Cardiac septum (tissue), 1 donor: ENCODE results near the gene MPL. TPM values are rescaled to one million over a fixed set of nuclear protein-coding genes. Genes with fewer than 3 reads are reported as not detected.

Experiments
- DNase-seq: peaks from one replicate; pipeline ENCODE4 v3.0.0-alpha.2; 2020; ENCODE audit warnings: low spot score
- intact Hi-C: fragments of 100-400 bp; cut with DNase I; formaldehyde crosslinking; loops from one replicate; pipeline ENCODE4 v1.14.0; 2022
- long read RNA-seq: library from polyadenylated mRNA; unstranded; transcript quantifications from one replicate; pipeline ENCODE4 v2.0.0, GENCODE V29; 2021
- total RNA-seq: library from RNA; stranded (reverse); fragmentation: NEBNext Ultra II Directional; extraction: Animal tissue kit (Norgen Biotek cat#: 25700); gene quantifications from one replicate; pipeline ENCODE4 v1.2.1, GENCODE V29; 2021
- donor health status: DM: no; HTN: no; CAD: no.

MPL gene
- 1.6 TPM for total RNA-seq
- long read RNA-seq, partial matches to known transcripts: 0 of 1 reads
- long read RNA-seq, other reads (novel, unspliced or antisense): 1 of 1 reads

- peak; percentile 47 for DNase-seq
- intact Hi-C loops: no loop called here
Observed at GRCh38 chr1:43337588-43337987, at the start of gene MPL. MPL (plus strand) TSS chr1:43337818; CDS start chr1:43337849, 31 bp downstream.

- intact Hi-C loops: no loop called here
- no peak for DNase-seq
Observed at GRCh38 chr1:43288058-43288784, 49.4 kb upstream of the MPL start.

- DNase-seq: no peak
- intact Hi-C loops: no loop called here
Observed at GRCh38 chr1:43288785-43289706, 48.6 kb upstream of the MPL start.

DNA sequence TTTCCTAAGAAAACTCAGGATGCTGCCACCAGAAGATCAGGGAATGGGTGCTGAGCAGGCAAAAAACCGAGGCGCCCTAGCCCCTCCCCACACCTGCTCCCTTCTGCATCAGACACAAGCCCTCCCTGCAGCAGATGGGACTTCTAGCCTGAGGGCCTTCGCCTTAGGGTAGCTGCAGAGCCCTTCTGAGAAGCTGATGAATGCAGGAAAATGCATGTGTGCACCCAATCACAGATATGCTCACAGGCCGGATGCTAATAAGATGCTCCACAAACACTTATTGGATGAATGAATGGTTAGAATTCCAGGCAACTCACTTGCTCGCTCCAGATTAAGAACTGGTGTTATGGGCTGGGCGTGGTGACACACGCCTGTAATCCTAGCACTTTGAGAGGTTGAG lies 45.4 kb upstream of the MPL start:
- intact Hi-C loops: no loop called here

GRCh38 chr1:43292679-43293078 lies 44.9 kb upstream of the MPL start:
- intact Hi-C loops: no loop called here
- DNase-seq: no peak

More for the DNA sequence above, 45.4 kb upstream of the MPL start:
- no peak for DNase-seq

- intact Hi-C loops: no loop called here
Observed at GRCh38 chr1:43293176-43293575, 44.4 kb upstream of the MPL start.

GRCh38 chr1:43293896-43294760 lies 43.5 kb upstream of the MPL start:
- DNase-seq: no peak

More at GRCh38 chr1:43293176-43293575, 44.4 kb upstream of the MPL start:
- no peak for DNase-seq

DNA sequence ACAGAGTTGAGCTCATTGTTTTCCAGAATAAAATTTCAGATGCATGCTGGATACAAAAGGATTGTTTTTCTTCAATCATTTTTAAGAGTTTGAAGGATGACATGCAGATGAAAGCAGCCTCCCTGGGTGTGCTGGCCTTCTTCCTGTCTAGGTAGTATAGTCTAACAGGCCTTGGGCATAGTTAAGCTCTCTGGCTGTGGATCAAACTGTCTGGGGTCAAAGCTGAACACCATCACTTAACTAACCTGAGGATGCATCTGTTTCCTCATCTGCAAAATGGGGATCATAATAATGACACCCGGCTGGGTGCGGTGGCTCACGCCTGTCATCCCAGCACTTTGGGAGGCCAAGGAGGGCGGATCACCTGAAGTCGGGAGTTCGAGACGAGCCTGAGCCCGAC lies 42.9 kb upstream of the MPL start:
- intact Hi-C loops: no loop called here
- no peak for DNase-seq

More at GRCh38 chr1:43293896-43294760, 43.5 kb upstream of the MPL start:
- intact Hi-C loops: no loop called here

DNA sequence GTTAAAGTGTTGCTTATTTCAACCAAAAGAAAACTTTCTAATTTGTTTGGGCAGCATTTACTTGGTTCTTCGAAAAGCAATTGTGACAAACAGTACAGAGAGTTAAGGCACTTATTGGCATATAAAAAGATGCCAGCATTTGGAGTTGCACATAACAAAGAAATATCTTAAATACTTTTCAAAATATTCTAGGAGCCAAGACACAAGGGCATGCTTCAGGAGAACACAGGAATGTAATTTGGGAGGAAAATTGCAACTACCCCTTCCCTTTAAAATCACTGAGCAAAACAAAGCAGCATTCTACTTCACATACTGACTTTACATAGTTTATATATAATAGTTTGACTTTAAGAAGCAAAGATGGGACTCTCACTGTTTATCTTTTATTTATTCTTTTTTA lies 41.4 kb upstream of the MPL start:
- DNase-seq: no peak
- intact Hi-C loops: no loop called here

DNA sequence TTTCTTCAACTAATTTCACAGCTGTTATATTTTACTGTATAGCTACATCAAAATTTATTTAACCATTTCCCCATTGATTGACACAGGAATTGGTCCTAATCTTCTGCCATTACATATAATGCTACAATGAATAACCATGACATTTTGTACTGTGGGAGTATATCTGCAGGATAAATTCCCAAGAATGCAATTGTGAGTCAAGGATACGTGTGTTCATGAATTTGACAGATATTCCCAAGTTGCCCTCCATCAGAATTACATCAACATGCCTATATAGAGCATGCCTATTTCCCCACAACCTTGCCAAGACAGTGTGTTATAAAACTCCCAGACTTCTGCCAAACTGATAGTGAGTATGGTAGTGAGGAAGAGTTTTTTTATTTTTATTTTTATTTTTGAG lies 39.6 kb upstream of the MPL start:
- intact Hi-C loops: no loop called here
- no peak for DNase-seq

DNA sequence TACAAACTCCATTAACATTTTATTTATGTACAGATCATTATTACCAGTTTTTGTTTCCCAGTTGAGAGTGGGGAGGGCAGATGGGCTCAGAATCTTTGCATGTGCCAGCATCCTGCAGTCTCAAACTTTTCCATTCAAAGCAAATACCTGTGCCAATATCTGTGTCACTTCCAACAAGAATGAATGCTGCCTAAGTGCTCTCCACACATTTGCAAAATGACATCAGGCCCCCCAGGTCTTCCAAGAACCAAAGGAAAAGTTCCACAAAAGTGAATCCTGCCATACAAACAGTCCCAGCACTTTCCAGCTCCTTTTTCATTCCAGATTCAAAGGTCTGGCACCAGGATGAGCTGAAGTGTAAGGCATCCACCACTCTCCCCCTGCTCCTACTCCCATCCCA lies 38.5 kb upstream of the MPL start:
- no peak for DNase-seq
- intact Hi-C loops: no loop called here

DNA sequence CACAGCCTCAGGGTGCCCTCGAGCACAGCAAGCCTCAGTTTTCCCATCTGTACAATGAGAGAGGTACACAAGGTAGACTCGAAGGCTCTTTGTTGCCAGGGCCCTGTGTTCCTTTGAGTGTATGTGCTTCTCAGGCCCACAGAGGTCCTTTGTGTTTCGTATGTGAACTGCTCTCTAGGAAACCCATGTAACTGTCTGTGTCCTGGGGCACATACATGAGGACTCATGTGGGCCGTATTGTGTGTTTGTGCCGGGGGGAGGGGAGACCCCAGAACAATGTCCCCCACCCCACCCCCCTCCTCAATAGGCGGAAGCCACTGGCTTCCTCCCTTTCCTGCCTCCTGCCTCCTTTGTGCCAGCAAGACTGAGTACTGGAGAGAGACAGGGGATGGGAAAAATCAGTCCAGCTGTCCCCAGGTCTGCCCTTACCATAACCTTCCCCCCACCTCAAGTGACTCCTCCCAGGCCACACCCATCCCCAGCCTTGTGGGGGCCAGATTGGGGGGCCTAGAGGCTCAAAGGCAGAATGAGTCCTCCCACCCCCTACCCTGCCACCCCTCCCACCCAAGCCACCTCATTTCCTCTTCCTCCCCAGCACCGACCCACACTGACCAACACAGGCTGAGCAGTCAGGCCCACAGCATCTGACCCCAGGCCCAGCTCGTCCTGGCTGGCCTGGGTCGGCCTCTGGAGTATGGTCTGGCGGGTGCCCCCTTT lies 37.1 kb upstream of the MPL start, which contains the start of gene TIE1:
TSS of gene TIE1 (plus strand) at position 605 of the 717 bp plus-strand sequence. CDS start at position 695, 90 bp downstream.
- DNase-seq: peak; percentile 82
- intact Hi-C loops: loop anchor here (5.0 kb wide), 1 partner anchor 63 kb away; no protein-coding TSS in a partner anchor

DNA sequence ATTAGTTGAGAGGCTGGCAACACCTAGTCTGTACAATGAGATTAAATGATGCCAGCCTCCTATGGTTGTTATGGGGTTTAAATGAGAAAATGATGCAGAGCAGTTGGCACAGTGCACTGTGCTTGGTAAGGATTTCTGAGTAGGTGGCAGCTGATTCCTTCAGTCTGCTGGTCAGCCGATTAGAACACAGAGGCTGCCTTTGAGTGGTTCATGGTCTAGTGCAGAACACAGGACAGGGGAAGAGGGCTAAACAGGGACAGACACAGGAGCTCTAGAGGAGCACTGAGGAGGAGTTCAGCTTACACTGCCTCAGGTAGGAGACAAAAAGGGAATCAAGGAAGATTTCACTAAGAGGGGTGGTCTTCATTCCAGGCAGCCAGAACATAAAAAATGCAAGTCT lies 35.4 kb upstream of the MPL start:
- intact Hi-C loops: loop anchor here (2.0 to 5.0 kb wide), 2 partner anchors 43 to 65 kb away; no protein-coding TSS in a partner anchor
- no peak for DNase-seq

GRCh38 chr1:43302721-43303470 lies 34.7 kb upstream of the MPL start:
- intact Hi-C loops: loop anchor here (2.0 to 5.0 kb wide), 2 partner anchors 42 to 66 kb away; no protein-coding TSS in a partner anchor
- DNase-seq: no peak

GRCh38 chr1:43303471-43304313 lies 33.9 kb upstream of the MPL start:
- intact Hi-C loops: loop anchor here (1.0 to 5.0 kb wide), 3 partner anchors 21 to 66 kb away; no protein-coding TSS in a partner anchor
- DNase-seq: no peak

DNA sequence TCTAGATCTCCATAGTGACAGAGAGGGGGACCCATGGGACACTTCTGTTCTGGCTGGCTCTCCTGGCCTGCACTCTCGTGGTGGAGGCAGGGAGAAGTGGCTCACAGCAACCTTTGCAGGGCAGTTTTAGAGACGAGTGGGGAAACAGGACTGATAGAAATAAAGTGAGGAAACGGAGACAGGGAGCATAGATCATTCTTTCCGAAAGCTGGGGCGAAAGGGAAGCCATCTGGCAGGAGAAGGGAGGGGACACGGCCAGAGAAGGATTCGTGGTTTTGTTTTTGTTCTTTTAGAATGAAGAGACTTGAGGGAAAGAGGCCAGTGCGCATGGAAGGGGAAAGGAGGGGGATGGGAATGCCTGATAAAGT lies 33.3 kb upstream of the MPL start:
- intact Hi-C loops: loop anchor here (1.0 to 5.0 kb wide), 2 partner anchors 20 to 67 kb away; no protein-coding TSS in a partner anchor
- no peak for DNase-seq

GRCh38 chr1:43304771-43305300 lies 32.8 kb upstream of the MPL start:
- intact Hi-C loops: loop anchor here (1.0 to 5.0 kb wide), 2 partner anchors 19 to 68 kb away; no protein-coding TSS in a partner anchor
- DNase-seq: no peak
